Esophagus muscularis mucosa (tissue), 4 donors: ENCODE results near the gene SMIM3.

ENCODE experiments used
- CTCF ChIP-seq, 3 experiments: fragments of 200-600 bp in 2 of 3; fragments of 450-650 bp in 1 of 3; sonication (generic) in 2 of 3; IDR thresholded peaks; one replicate each; pipeline ENCODE4 v1.5.1; 2017 to 2019; ENCODE audit warnings: antibody characterized with exemption in 3 of 3, mild to moderate bottlenecking in 2 of 3, moderate library complexity in 1 of 3
- EP300 ChIP-seq: sonication (generic); formaldehyde crosslinking; IDR thresholded peaks from one replicate; pipeline ENCODE4 v1.6.1; 2017; ENCODE audit warnings: antibody characterized with exemption
- POLR2A ChIP-seq: fragments of 450-650 bp; IDR thresholded peaks from one replicate; pipeline ENCODE4 v1.6.1; 2017; ENCODE audit warnings: antibody characterized with exemption, moderate library complexity, mild to moderate bottlenecking, low read depth
- POLR2AphosphoS5 ChIP-seq, 2 donors: sonication (generic); formaldehyde crosslinking; IDR thresholded peaks; one replicate each; pipeline ENCODE4 v1.6.1; 2017; ENCODE audit warnings: antibody characterized with exemption in 2 of 2

- TF ChIP-seq CTCF (IDR thresholded peaks at IDR 0.05) = no peak
- no peak for TF ChIP-seq POLR2A
- TF ChIP-seq POLR2AphosphoS5 (IDR thresholded peaks at IDR 0.05) = no peak
- no peak for TF ChIP-seq EP300
Measured at GRCh38 chr5:150788977-150789376, 10.4 kb downstream of the SMIM3 start.
